CD4-positive, alpha-beta memory T cell (primary cell): ENCODE data around the gene NCOR2. TPM values are rescaled to one million over a fixed set of nuclear protein-coding genes. Genes with fewer than 3 reads are reported as not detected.

ENCODE experiments used
- CTCF ChIA-PET: fragments of 350-600 bp; sonication (Branson Sonifier 250); formaldehyde crosslinking; loops from one replicate; lab custom pipeline; 2021; ENCODE audit warnings: inconsistent platforms; ENCODE audit not compliant: partially characterized antibody; lab: Charles Lee
- POLR2A ChIA-PET: fragments of 350-600 bp; sonication (Branson Sonifier 250); formaldehyde crosslinking; loops from one replicate; lab custom pipeline; 2021; ENCODE audit not compliant: partially characterized antibody; lab: Charles Lee
- DNase-seq, 5 donors: peaks; one replicate each; pipeline versions ENCODE4 v3.0.0 to v3.0.0-alpha.2; 2020 to 2022; ENCODE audit warnings: mixed read lengths in 1 of 5
- H3K27ac ChIP-seq: one replicate; pipeline ENCODE4 v1.7.0; 2013; ENCODE audit warnings: low read depth, low read length
- H3K27me3 ChIP-seq: 2 replicates; pipeline ENCODE4 v1.7.0; 2013; ENCODE audit warnings: mild to moderate bottlenecking, low read length, moderate library complexity; ENCODE audit not compliant: insufficient read depth
- H3K36me3 ChIP-seq: 2 replicates; pipeline ENCODE4 v1.7.0; 2013; ENCODE audit warnings: mild to moderate bottlenecking, low read length, moderate library complexity; ENCODE audit not compliant: insufficient read depth
- H3K4me1 ChIP-seq: 2 replicates; pipeline ENCODE4 v1.7.0; 2013; ENCODE audit warnings: mild to moderate bottlenecking, low read length, moderate library complexity; ENCODE audit not compliant: insufficient read depth
- H3K4me3 ChIP-seq, 2 donors: one replicate each; pipeline ENCODE4 v1.7.0; 2013; ENCODE audit warnings: low read length in 2 of 2, mild to moderate bottlenecking in 1 of 2
- H3K9me3 ChIP-seq, 2 donors: one replicate each; pipeline ENCODE4 v1.7.0; 2013; ENCODE audit warnings: low read length in 2 of 2, control low read depth in 1 of 2; ENCODE audit not compliant: control insufficient read depth in 1 of 2
- H3K27ac Mint-ChIP-seq, 7 donors: one replicate each; pipeline ENCODE4 v1.8.0; 2020 to 2021; ENCODE audit warnings: mixed read lengths in 7 of 7, mild to moderate bottlenecking in 6 of 7, inconsistent platforms in 3 of 7, moderate library complexity in 3 of 7
- H3K27me3 Mint-ChIP-seq, 2 donors: one replicate each; pipeline ENCODE4 v1.8.0; 2020 to 2021; ENCODE audit warnings: mixed read lengths in 2 of 2
- H3K36me3 Mint-ChIP-seq, 2 donors: one replicate each; pipeline ENCODE4 v1.8.0; 2020 to 2021; ENCODE audit warnings: mixed read lengths in 2 of 2, inconsistent platforms in 1 of 2, mild to moderate bottlenecking in 1 of 2
- H3K4me1 Mint-ChIP-seq, 4 donors: one replicate each; pipeline ENCODE4 v1.8.0; 2020 to 2021; ENCODE audit warnings: mixed read lengths in 4 of 4, mild to moderate bottlenecking in 1 of 4
- H3K4me3 Mint-ChIP-seq, 8 donors: one replicate each; pipeline ENCODE4 v1.8.0; 2020 to 2021; ENCODE audit warnings: mixed read lengths in 8 of 8, mild to moderate bottlenecking in 7 of 8, moderate library complexity in 6 of 8, inconsistent platforms in 3 of 8
- H3K9me3 Mint-ChIP-seq, 8 donors: one replicate each; pipeline ENCODE4 v1.8.0; 2020 to 2021; ENCODE audit warnings: mixed read lengths in 8 of 8, mild to moderate bottlenecking in 5 of 8, inconsistent platforms in 3 of 8, moderate library complexity in 1 of 8
- intact Hi-C: fragments of 100-400 bp; cut with micrococcal nuclease; formaldehyde crosslinking; loops from one replicate; pipeline ENCODE4 v1.15.1; 2023
- polyA plus RNA-seq, 2 donors: library from polyadenylated mRNA; unstranded; fragments of 300-500 nt; fragmentation: Illumina TruSeq; gene quantifications; one replicate each; pipeline ENCODE4 v1.2.3, GENCODE V29; 2021
- total RNA-seq, 2 experiments: library from RNA; stranded (reverse); gene quantifications; one replicate each; pipeline ENCODE4 v1.2.3, GENCODE V29; 2021

NCOR2 gene
- total and polyA plus RNA-seq, 4 experiments from 2014 or later = 0.37 to 105 (median 54.5) TPM

DNA sequence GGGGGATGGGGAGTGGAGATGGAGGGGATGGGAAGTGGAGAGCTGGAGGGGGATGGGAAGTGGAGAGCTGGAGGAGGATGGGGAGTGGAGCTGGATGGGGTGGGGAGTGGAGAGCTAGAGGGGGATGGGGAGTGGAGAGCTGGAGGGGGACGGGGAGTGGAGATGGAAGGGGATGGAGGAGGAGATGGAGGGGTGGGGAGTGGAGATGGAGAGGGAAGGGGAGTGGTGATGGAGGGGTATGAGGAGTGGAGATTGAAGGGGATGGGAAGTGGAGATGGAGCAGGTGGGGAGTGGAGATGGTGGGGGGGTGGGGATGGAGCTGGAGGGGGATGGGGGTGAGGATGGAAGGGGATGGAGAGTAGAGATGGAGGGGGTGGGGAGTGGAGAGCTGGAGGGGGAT, 26.1 kb downstream of the NCOR2 start:
- H3K27me3 ChIP-seq = no peaks in the 10 kb centered on the region
- no peaks in the 10 kb centered on the region for H3K36me3 Mint-ChIP-seq
- no peaks in the 10 kb centered on the region for H3K9me3 Mint-ChIP-seq
- no peaks in the 10 kb centered on the region for H3K36me3 ChIP-seq
- no peak overlapping the region for H3K27ac Mint-ChIP-seq
- peaks cover 57% of the 10 kb centered on the region for H3K4me1 ChIP-seq
- H3K4me1 Mint-ChIP-seq = peaks cover 25 to 76% (median 53%) of the 10 kb centered on the region in 4 donors
- no peak overlapping the region for H3K27ac ChIP-seq
- H3K9me3 ChIP-seq = no peaks in the 10 kb centered on the region
- H3K27me3 Mint-ChIP-seq = no peaks in the 10 kb centered on the region
- no peak overlapping the region for H3K4me3 ChIP-seq
- DNase-seq = no peak
- ChIA-PET CTCF (interaction anchor here (0.6 to 1.0 kb wide), 3 partner anchors 9 to 16 kb away, joined by 3 read pairs; no protein-coding TSS in a partner anchor), POLR2A (interaction anchor here (1.2 kb wide), 1 partner anchor 10 kb away, joined by 3 read pairs; no protein-coding TSS in a partner anchor)
- intact Hi-C loops = no loop called here
- no peak overlapping the region for H3K4me3 Mint-ChIP-seq

DNA sequence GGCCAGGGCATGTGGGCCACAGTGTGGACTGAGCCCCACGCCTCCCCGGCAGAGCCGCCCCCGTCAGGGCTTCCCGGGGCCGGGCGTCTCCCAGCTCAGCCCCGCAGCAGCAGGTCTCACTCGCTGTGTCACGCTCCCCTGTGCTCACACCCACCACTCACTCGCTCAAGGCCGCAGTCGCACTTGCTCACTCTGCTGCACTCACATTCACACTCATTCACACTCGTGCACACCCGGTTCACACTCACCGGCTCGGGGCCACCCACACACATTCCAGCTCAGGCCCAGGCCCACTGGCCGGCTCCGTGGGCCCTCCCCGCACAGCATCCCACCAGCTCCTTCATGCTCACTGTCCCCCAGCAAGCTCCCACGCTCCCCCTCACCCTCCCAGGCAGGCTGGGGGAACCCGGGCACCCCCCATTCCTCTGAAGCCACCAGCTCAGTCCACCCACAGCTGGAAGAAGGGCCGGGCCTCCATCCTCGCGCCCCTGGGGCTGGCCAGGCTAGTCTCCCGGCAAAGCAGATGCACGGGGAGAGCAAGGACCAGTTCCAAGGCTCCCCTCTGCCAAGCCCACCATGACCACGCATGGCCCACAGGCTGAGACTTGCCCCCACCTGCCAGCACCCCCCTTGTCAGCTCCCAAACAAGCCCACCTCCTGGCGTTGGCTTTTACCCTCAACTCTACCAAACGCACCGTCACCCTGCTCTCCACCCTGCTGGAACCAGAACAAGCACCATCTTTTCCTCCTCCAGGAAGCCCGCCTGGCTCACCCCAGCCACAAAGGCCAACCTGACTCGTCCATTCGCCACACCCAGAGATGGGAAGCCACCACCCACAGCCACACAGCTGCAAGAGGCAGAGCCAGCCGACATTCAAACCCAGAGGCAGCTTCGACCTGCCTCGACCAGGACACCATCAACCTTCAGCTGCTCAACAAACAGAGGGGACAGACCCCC, 28.0 kb downstream of the NCOR2 start:
- H3K9me3 ChIP-seq = no peaks in the 10 kb centered on the region
- DNase-seq = no peak
- H3K36me3 ChIP-seq = no peaks in the 10 kb centered on the region
- peak overlapping the region in 5 of 7 donors; percentile 38 to 85 (median 66) for H3K27ac Mint-ChIP-seq
- H3K4me1 ChIP-seq = peaks cover 38% of the 10 kb centered on the region
- H3K27me3 ChIP-seq = no peaks in the 10 kb centered on the region
- H3K27ac ChIP-seq = no peak overlapping the region
- H3K4me1 Mint-ChIP-seq = peaks cover 24 to 59% (median 36%) of the 10 kb centered on the region in 4 donors
- intact Hi-C loops = no loop called here
- POLR2A ChIA-PET = no interaction called here
- peak overlapping the region in 5 of 8 donors; percentile 24 to 68 (median 47) for H3K4me3 Mint-ChIP-seq
- no peak overlapping the region for H3K4me3 ChIP-seq
- H3K9me3 Mint-ChIP-seq = no peaks in the 10 kb centered on the region
- H3K36me3 Mint-ChIP-seq = peaks cover 0 to 4% of the 10 kb centered on the region in 2 donors
- no peaks in the 10 kb centered on the region for H3K27me3 Mint-ChIP-seq
- CTCF ChIA-PET = no interaction called here

DNA sequence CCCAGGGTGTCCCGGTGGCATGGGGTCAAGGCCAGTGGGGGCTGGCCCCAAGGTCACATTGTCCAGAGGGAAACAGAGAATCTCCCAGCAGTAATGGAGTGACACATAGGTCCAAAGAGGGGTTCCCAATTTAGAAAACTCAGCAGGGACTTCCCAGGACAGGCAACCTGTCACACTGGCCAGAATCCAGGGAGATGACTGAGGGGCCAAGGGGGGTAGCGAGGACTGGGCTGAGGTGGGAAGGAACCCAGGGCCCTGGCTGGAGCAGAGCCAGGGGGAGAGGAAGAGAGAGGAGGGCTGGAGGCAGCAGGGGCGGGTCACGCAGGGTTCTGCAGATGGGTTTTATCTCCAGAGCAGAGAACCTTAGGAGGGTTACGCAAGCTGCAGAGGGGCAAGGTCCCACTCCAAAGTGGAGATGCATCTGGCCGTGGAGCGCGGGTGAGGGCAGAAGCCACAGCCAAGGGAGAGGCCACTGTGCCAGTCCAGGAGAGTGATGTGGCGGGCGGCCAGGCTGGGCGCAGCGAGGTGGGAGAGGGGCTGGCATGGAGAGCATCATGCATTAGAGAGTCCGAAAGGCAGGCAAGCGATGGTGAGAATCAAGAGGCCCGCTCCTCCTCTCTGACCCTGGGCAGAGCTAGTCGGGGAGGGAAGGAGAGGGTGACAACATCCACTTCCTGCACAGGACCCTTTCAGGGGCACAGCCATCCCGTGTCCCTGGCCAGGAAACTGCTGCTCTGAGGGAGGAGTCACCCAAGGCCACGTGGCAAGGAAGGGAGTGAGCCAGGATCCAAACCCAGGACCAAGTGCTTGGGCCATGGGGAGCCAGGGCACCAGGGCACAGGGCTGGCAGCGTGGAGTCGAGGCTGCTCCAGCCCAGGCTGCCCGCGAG, 29.0 kb downstream of the NCOR2 start:
- H3K9me3 ChIP-seq = no peaks in the 10 kb centered on the region
- intact Hi-C loops = no loop called here
- H3K4me3 Mint-ChIP-seq = peak overlapping the region in 1 of 8 donors; percentile 43
- peaks cover 20 to 54% (median 32%) of the 10 kb centered on the region in 4 donors for H3K4me1 Mint-ChIP-seq
- no peaks in the 10 kb centered on the region for H3K9me3 Mint-ChIP-seq
- peak overlapping the region in 5 of 7 donors; percentile 11 to 59 (median 47) for H3K27ac Mint-ChIP-seq
- POLR2A ChIA-PET = no interaction called here
- no peak overlapping the region for H3K4me3 ChIP-seq
- peak in 1 of 5 donors; percentile 5 for DNase-seq
- CTCF ChIA-PET = no interaction called here
- H3K27ac ChIP-seq = no peak overlapping the region
- no peaks in the 10 kb centered on the region for H3K36me3 ChIP-seq
- H3K27me3 Mint-ChIP-seq = no peaks in the 10 kb centered on the region
- no peaks in the 10 kb centered on the region for H3K27me3 ChIP-seq
- peaks cover 3 to 7% of the 10 kb centered on the region in 2 donors for H3K36me3 Mint-ChIP-seq
- H3K4me1 ChIP-seq = peaks cover 29% of the 10 kb centered on the region

DNA sequence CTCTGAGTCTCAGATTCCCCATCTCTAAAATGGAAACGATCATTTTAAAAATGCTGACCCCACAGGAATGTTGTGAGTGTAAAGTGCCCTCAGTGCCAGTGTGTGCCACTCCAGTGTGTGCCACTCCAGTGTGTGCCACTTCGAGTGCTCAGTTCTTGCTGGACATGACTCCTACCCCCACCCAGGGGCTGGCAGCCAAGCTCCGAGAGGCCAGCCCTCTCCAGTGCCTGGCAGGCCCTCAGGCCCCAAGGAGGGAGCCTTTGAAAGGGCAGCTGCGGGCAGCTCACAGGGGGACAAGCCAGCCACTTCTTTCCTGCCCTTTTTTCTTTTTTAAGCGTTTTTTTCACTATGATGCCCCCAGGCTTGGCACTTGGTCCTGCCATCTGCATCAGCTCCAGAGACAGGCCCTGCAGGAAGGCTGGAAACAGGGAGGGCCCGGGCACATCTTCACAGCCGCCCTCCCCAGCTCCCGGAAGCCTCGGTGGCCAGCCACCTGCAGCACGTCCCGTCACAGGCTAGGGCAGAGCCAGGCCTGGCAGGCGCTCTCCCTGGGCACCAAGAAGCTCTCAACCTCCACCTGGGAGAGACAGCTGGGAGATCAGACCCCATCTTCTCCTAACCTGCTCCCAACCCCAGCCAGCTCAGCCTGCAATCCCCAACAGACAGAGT, 29.8 kb downstream of the NCOR2 start:
- POLR2A ChIA-PET = no interaction called here
- H3K9me3 Mint-ChIP-seq = no peaks in the 10 kb centered on the region
- Histone ChIP-seq H3K27me3 (no peaks in the 10 kb centered on the region), H3K9me3 (no peaks in the 10 kb centered on the region), H3K27ac (no peak overlapping the region), H3K4me1 (peaks cover 23% of the 10 kb centered on the region), H3K36me3 (no peaks in the 10 kb centered on the region), H3K4me3 (no peak overlapping the region)
- DNase-seq = peak in 1 of 5 donors; percentile 31
- H3K27ac Mint-ChIP-seq = peak overlapping the region in 2 of 7 donors; percentile 47 to 59
- H3K4me1 Mint-ChIP-seq = peaks cover 16 to 46% (median 28%) of the 10 kb centered on the region in 4 donors
- H3K27me3 Mint-ChIP-seq = no peaks in the 10 kb centered on the region
- CTCF ChIA-PET = no interaction called here
- peaks cover 3 to 10% of the 10 kb centered on the region in 2 donors for H3K36me3 Mint-ChIP-seq
- intact Hi-C loops = no loop called here
- H3K4me3 Mint-ChIP-seq = no peak overlapping the region

DNA sequence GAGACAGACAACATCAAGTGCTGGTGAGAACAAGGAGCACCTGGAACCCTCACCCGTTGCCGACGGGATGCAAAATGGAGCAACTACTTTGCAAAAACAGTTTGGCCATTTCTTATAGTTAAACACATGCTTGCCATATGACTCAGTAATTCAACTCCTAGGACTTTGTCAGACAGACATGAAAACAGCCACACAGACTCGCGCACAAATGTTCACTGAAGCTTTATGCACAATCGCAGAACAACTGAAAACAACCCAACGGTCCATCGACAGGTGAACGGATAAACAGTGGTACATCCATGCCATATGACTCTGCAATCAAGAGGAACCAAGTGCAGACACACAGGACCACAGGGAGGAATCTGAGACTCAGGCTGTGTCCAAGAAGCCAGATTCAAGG, 30.8 kb downstream of the NCOR2 start:
- Mint-ChIP-seq H3K27ac (peak overlapping the region in 5 of 7 donors; percentile 0 to 74 (median 69)), H3K36me3 (peaks cover 3 to 10% of the 10 kb centered on the region in 2 donors), H3K4me1 (peaks cover 16 to 44% (median 27%) of the 10 kb centered on the region in 4 donors), H3K9me3 (no peaks in the 10 kb centered on the region), H3K4me3 (peak overlapping the region in 1 of 8 donors; percentile 11), H3K27me3 (no peaks in the 10 kb centered on the region)
- Histone ChIP-seq H3K9me3 (no peaks in the 10 kb centered on the region), H3K4me1 (peaks cover 16% of the 10 kb centered on the region), H3K4me3 (no peak overlapping the region), H3K36me3 (no peaks in the 10 kb centered on the region), H3K27ac (no peak overlapping the region), H3K27me3 (no peaks in the 10 kb centered on the region)
- POLR2A ChIA-PET = interaction anchor here (0.8 kb wide), 1 partner anchor 9 kb away, joined by 3 read pairs; no protein-coding TSS in a partner anchor
- intact Hi-C loops = no loop called here
- CTCF ChIA-PET = no interaction called here
- DNase-seq = no peak

DNA sequence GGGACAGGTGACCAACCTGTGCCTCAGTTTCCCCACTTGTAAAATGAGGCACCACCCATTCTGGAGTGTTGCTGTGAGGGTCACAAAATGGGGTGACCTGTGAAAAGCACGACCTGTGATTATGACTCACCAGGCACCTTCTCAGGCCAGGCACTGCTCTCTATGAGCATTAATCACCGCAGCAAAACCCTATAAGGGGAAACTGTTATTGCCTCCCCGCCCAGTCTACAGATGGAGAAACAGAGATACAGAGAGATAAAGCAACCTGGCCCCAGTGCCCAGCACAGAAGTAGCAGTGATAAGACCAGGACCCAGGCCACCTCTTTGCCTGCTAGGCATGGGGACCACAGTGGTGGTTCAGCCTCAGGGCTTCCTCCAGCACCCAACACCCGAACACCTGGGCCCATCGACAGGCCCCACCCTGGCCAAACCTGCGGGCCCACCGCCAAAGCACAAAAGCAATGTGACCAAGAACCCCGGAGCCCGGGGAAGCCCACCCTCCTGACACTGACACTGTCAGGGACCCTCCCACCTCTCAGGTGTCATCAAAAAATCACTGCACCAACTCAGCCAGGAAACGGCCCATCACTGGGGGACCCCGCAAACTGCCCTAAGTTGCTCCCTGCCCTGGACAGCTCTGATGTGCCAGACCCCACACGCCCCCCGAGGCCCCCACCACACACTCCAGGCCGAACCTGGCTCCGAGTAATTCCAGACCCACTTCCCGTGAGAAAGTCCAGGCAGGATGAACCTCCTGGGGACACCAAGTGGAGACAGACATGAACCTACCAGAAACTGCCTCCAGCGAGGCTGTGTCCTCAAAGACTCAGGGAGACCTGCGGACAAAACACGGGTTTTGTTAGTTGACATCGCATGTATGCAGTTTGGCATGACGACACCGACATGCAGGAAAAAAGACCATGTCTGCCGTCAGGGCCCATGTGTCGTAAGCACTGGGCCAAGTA, 32.4 kb downstream of the NCOR2 start:
- H3K27me3 ChIP-seq = no peaks in the 10 kb centered on the region

More for the DNA sequence above, 32.4 kb downstream of the NCOR2 start:
- no peaks in the 10 kb centered on the region for H3K9me3 ChIP-seq
- no peaks in the 10 kb centered on the region for H3K9me3 Mint-ChIP-seq
- H3K27me3 Mint-ChIP-seq = no peaks in the 10 kb centered on the region
- no peak overlapping the region for H3K27ac ChIP-seq
- peaks cover 10 to 16% of the 10 kb centered on the region in 2 donors for H3K36me3 Mint-ChIP-seq
- CTCF ChIA-PET = no interaction called here
- H3K4me3 ChIP-seq = no peak overlapping the region
- no peak overlapping the region for H3K27ac Mint-ChIP-seq
- H3K4me3 Mint-ChIP-seq = no peak overlapping the region
- intact Hi-C loops = no loop called here
- no peak for DNase-seq
- peaks cover 14% of the 10 kb centered on the region for H3K4me1 ChIP-seq
- peaks cover 16 to 49% (median 31%) of the 10 kb centered on the region in 4 donors for H3K4me1 Mint-ChIP-seq
- POLR2A ChIA-PET = no interaction called here
- H3K36me3 ChIP-seq = no peaks in the 10 kb centered on the region
